ENCODE measurements around the gene DACH1.

DACH1 gene

DNA sequence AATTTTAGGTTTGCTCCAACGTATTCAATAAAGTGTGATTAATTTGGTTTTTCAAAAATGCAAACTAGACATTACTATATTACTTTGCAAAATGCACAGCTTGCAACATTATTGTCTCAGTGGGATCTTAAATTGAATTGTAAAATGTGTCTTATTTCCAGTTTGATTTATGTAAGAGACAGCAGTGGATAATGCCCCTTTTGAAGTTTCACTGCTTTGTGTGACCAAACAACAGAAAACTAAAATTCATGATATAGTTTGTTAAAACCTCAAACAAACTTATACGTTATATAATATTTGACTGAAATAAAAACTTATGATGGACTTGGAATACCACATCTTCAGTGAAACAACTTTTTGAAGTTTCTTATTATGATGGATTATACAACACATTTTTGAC, 279.8 kb downstream of the DACH1 start:
- Histone ChIP-seq H2AK5ac (ENCODE audit: low read depth, low read length) (no peak overlapping the region), H2BK5ac (ENCODE audit: low read length) (no peak overlapping the region), H3K18ac (ENCODE audit: low read length) (no peak overlapping the region), H3K4ac (ENCODE audit: low read length) (no peak overlapping the region), H3K27me3 (ENCODE audit: control insufficient read depth in 3 of 3, insufficient read depth in 3 of 3, low read depth in 1 of 3, low read length in 3 of 3) (no peaks in the 10 kb centered on the region), H3K79me1 (ENCODE audit: low read depth, low read length) (no peaks in the 10 kb centered on the region), H3K36me3 (replicated peaks in 1 of 2; ENCODE audit: control insufficient read depth in 2 of 2, insufficient read depth in 2 of 2, low read length in 2 of 2) (no peaks in the 10 kb centered on the region), H3K9me3 (replicated peaks in 1 of 2; ENCODE audit: control insufficient read depth in 2 of 2, insufficient read depth in 1 of 2, low read depth in 1 of 2, low read length in 2 of 2) (no peaks in the 10 kb centered on the region), H3K4me1 (ENCODE audit: control insufficient read depth in 2 of 2, insufficient read depth in 1 of 2, low read depth in 1 of 2, low read length in 2 of 2) (peaks cover 0 to 2% of the 10 kb centered on the region in 2 donors), H3K23ac (ENCODE audit: low read depth, low read length, poor library complexity) (no peak overlapping the region), H2BK120ac (ENCODE audit: low read depth, low read length) (no peak overlapping the region), H2AFZ (ENCODE audit: low read length) (no peak overlapping the region), H3K4me3 (ENCODE audit: low read length in 2 of 2) (no peak overlapping the region), H3K27ac (replicated peaks; ENCODE audit: low read length) (no peak overlapping the region), H4K91ac (ENCODE audit: low read depth, low read length, poor library complexity) (no peak overlapping the region), H2BK12ac (ENCODE audit: low read length) (no peak overlapping the region), H3K4me2 (ENCODE audit: insufficient read depth, low read length, poor library complexity, severe bottlenecking) (no peak overlapping the region), H2BK15ac (ENCODE audit: low read length) (no peak overlapping the region), H3K14ac (ENCODE audit: low read length) (no peak overlapping the region), H4K8ac (ENCODE audit: low read depth, low read length) (no peak overlapping the region), H3K9ac (ENCODE audit: low read depth, low read length, poor library complexity) (no peak overlapping the region)
- WGBS, 2 donors (ENCODE audit: extremely low coverage in 2 of 2, insufficient read length in 2 of 2, insufficient replicate concordance in 1 of 2): no CpG with 5 or more reads among the region's 2 CpGs
- no peak for DNase-seq (ENCODE audit: low spot score)

DNA sequence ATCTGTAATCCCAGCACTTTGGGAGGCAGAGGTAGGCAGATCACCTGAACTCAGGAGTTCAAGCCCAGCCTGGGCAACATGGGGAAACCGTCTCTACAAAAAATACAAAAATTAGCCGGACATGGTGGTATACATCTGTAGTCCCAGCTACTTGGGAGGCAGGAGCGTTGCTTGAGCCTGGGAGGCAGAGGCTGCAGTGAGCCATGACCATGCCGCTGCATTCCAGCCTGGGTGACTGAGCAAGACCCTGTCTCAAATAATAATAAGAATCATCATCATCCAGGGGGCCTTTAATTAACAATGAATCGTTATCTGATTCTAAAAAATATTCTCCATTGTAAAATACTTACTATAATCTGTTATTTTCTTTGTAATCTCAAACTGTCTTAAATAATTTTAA, 283.4 kb downstream of the DACH1 start:
- no peak overlapping the region for H3K4me3 ChIP-seq (ENCODE audit: low read length in 2 of 2)
- no peaks in the 10 kb centered on the region for H3K27me3 ChIP-seq (ENCODE audit: control insufficient read depth in 3 of 3, insufficient read depth in 3 of 3, low read depth in 1 of 3, low read length in 3 of 3)
- DNase-seq (ENCODE audit: low spot score): no peak
- H2AFZ ChIP-seq (ENCODE audit: low read length): no peak overlapping the region
- no peak overlapping the region for H2AK5ac ChIP-seq (ENCODE audit: low read depth, low read length)
- H3K4ac ChIP-seq (ENCODE audit: low read length): no peak overlapping the region
- H3K4me1 ChIP-seq (ENCODE audit: control insufficient read depth in 2 of 2, insufficient read depth in 1 of 2, low read depth in 1 of 2, low read length in 2 of 2): peaks cover 0 to 2% of the 10 kb centered on the region in 2 donors
- no peak overlapping the region for H3K27ac ChIP-seq (replicated peaks; ENCODE audit: low read length)
- no peaks in the 10 kb centered on the region for H3K36me3 ChIP-seq (replicated peaks in 1 of 2; ENCODE audit: control insufficient read depth in 2 of 2, insufficient read depth in 2 of 2, low read length in 2 of 2)
- H4K8ac ChIP-seq (ENCODE audit: low read depth, low read length): no peak overlapping the region
- no peak overlapping the region for H3K9ac ChIP-seq (ENCODE audit: low read depth, low read length, poor library complexity)
- H2BK12ac ChIP-seq (ENCODE audit: low read length): no peak overlapping the region
- no peak overlapping the region for H3K18ac ChIP-seq (ENCODE audit: low read length)
- no peak overlapping the region for H2BK15ac ChIP-seq (ENCODE audit: low read length)
- peaks cover 2% of the 10 kb centered on the region for H3K79me1 ChIP-seq (ENCODE audit: low read depth, low read length)
- no peak overlapping the region for H3K23ac ChIP-seq (ENCODE audit: low read depth, low read length, poor library complexity)
- no peak overlapping the region for H3K4me2 ChIP-seq (ENCODE audit: insufficient read depth, low read length, poor library complexity, severe bottlenecking)
- H2BK5ac ChIP-seq (ENCODE audit: low read length): no peak overlapping the region
- no peak overlapping the region for H4K91ac ChIP-seq (ENCODE audit: low read depth, low read length, poor library complexity)
- WGBS, 2 donors (ENCODE audit: extremely low coverage in 2 of 2, insufficient read length in 2 of 2, insufficient replicate concordance in 1 of 2): no CpG with 5 or more reads among the region's 5 CpGs
- H3K9me3 ChIP-seq (replicated peaks in 1 of 2; ENCODE audit: control insufficient read depth in 2 of 2, insufficient read depth in 1 of 2, low read depth in 1 of 2, low read length in 2 of 2): no peaks in the 10 kb centered on the region
- no peak overlapping the region for H3K14ac ChIP-seq (ENCODE audit: low read length)
- no peak overlapping the region for H2BK120ac ChIP-seq (ENCODE audit: low read depth, low read length)

DNA sequence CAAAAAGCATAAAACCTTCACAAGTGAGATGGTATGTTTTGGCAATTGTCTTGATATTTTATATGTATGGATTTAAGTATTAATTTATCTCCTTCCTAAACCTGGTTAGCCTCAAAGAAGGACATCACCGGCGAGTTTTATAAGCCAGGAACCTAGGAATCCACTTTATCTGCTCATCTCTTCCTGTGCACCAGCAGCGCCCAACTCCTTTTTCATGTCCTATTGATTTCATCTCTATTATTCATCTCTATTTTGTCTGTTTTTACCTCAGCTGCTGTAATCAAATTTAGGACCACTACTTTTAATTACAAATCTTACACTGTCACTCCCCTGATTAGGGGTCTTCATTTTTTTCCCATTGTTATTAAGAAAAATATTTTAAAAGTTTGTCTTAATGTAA, 286.4 kb downstream of the DACH1 start:
- WGBS, 2 donors (ENCODE audit: extremely low coverage in 2 of 2, insufficient read length in 2 of 2, insufficient replicate concordance in 1 of 2): no CpG with 5 or more reads among the region's 3 CpGs

DNA sequence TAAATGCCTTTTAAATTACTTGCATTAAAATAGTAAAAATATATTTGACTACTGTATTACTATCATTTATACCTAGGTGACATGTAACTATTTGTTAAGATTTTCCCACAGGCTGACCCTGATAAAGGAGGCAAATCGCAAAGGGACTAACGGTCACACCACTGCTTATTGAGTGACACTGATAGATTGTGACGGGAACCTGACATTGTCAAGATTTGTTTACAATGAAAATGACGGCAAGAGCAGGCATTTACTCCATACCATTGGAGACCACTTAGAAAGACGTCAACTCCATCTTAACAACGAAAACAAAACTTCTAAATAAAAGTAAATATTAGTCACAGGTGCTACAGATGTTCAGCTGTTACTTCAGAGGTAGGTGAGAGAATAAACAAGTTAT, 289.0 kb downstream of the DACH1 start:
- no peak overlapping the region for H2BK120ac ChIP-seq (ENCODE audit: low read depth, low read length)
- peaks cover 2% of the 10 kb centered on the region for H3K79me1 ChIP-seq (ENCODE audit: low read depth, low read length)
- no peak overlapping the region for H2AK5ac ChIP-seq (ENCODE audit: low read depth, low read length)
- DNase-seq (ENCODE audit: low spot score): no peak
- no peak overlapping the region for H2BK12ac ChIP-seq (ENCODE audit: low read length)
- no peak overlapping the region for H4K91ac ChIP-seq (ENCODE audit: low read depth, low read length, poor library complexity)
- H3K36me3 ChIP-seq (replicated peaks in 1 of 2; ENCODE audit: control insufficient read depth in 2 of 2, insufficient read depth in 2 of 2, low read length in 2 of 2): no peaks in the 10 kb centered on the region
- H3K27me3 ChIP-seq (ENCODE audit: control insufficient read depth in 3 of 3, insufficient read depth in 3 of 3, low read depth in 1 of 3, low read length in 3 of 3): no peaks in the 10 kb centered on the region
- no peak overlapping the region for H2AFZ ChIP-seq (ENCODE audit: low read length)
- H3K4ac ChIP-seq (ENCODE audit: low read length): no peak overlapping the region
- no peak overlapping the region for H3K14ac ChIP-seq (ENCODE audit: low read length)
- peaks cover 0 to 1% of the 10 kb centered on the region in 2 donors for H3K4me1 ChIP-seq (ENCODE audit: control insufficient read depth in 2 of 2, insufficient read depth in 1 of 2, low read depth in 1 of 2, low read length in 2 of 2)
- no peak overlapping the region for H3K9ac ChIP-seq (ENCODE audit: low read depth, low read length, poor library complexity)
- H3K23ac ChIP-seq (ENCODE audit: low read depth, low read length, poor library complexity): no peak overlapping the region
- no peak overlapping the region for H4K8ac ChIP-seq (ENCODE audit: low read depth, low read length)
- no peak overlapping the region for H3K27ac ChIP-seq (replicated peaks; ENCODE audit: low read length)
- no peaks in the 10 kb centered on the region for H3K9me3 ChIP-seq (replicated peaks in 1 of 2; ENCODE audit: control insufficient read depth in 2 of 2, insufficient read depth in 1 of 2, low read depth in 1 of 2, low read length in 2 of 2)
- no peak overlapping the region for H3K4me3 ChIP-seq (ENCODE audit: low read length in 2 of 2)
- WGBS, 2 donors (ENCODE audit: extremely low coverage in 2 of 2, insufficient read length in 2 of 2, insufficient replicate concordance in 1 of 2): no CpG with 5 or more reads among the region's 6 CpGs
- H2BK15ac ChIP-seq (ENCODE audit: low read length): no peak overlapping the region
- H2BK5ac ChIP-seq (ENCODE audit: low read length): no peak overlapping the region
- no peak overlapping the region for H3K18ac ChIP-seq (ENCODE audit: low read length)
- no peak overlapping the region for H3K4me2 ChIP-seq (ENCODE audit: insufficient read depth, low read length, poor library complexity, severe bottlenecking)

More for the DNA sequence above, 286.4 kb downstream of the DACH1 start:
- Histone ChIP-seq H3K18ac (ENCODE audit: low read length) (no peak overlapping the region), H2BK15ac (ENCODE audit: low read length) (no peak overlapping the region), H2AFZ (ENCODE audit: low read length) (no peak overlapping the region), H3K36me3 (replicated peaks in 1 of 2; ENCODE audit: control insufficient read depth in 2 of 2, insufficient read depth in 2 of 2, low read length in 2 of 2) (no peaks in the 10 kb centered on the region), H3K4ac (ENCODE audit: low read length) (no peak overlapping the region), H2AK5ac (ENCODE audit: low read depth, low read length) (no peak overlapping the region), H3K4me1 (ENCODE audit: control insufficient read depth in 2 of 2, insufficient read depth in 1 of 2, low read depth in 1 of 2, low read length in 2 of 2) (peaks cover 0 to 1% of the 10 kb centered on the region in 2 donors), H3K27ac (replicated peaks; ENCODE audit: low read length) (no peak overlapping the region), H3K79me1 (ENCODE audit: low read depth, low read length) (peaks cover 2% of the 10 kb centered on the region), H3K23ac (ENCODE audit: low read depth, low read length, poor library complexity) (no peak overlapping the region), H3K4me3 (ENCODE audit: low read length in 2 of 2) (no peak overlapping the region), H3K14ac (ENCODE audit: low read length) (no peak overlapping the region), H4K8ac (ENCODE audit: low read depth, low read length) (no peak overlapping the region), H3K9me3 (replicated peaks in 1 of 2; ENCODE audit: control insufficient read depth in 2 of 2, insufficient read depth in 1 of 2, low read depth in 1 of 2, low read length in 2 of 2) (no peaks in the 10 kb centered on the region), H2BK120ac (ENCODE audit: low read depth, low read length) (no peak overlapping the region), H3K27me3 (ENCODE audit: control insufficient read depth in 3 of 3, insufficient read depth in 3 of 3, low read depth in 1 of 3, low read length in 3 of 3) (no peaks in the 10 kb centered on the region), H3K9ac (ENCODE audit: low read depth, low read length, poor library complexity) (no peak overlapping the region), H4K91ac (ENCODE audit: low read depth, low read length, poor library complexity) (no peak overlapping the region), H2BK12ac (ENCODE audit: low read length) (no peak overlapping the region), H3K4me2 (ENCODE audit: insufficient read depth, low read length, poor library complexity, severe bottlenecking) (no peak overlapping the region), H2BK5ac (ENCODE audit: low read length) (no peak overlapping the region)
- DNase-seq (ENCODE audit: low spot score): no peak
